DOHH2 (cell line): Measurements from ENCODE around the gene LMAN1.

Source experiments
- EZH2phosphoT487 ChIP-seq: fragments of 200-600 bp; sonication (generic); IDR thresholded peaks from 2 replicates; pipeline ENCODE4 v1.6.1; 2017; ENCODE audit warnings: borderline replicate concordance, mild to moderate bottlenecking, antibody characterized with exemption, low read length, moderate library complexity, mixed read lengths
- TF ChIP-seq, protein P1 (sequence below): fragments of 200-600 bp; sonication (generic); IDR thresholded peaks from one replicate; pipeline ENCODE4 v1.5.1; 2014; ENCODE audit warnings: antibody characterized with exemption, mild to moderate bottlenecking, low read depth, low read length; ENCODE audit not compliant: poor library complexity, severe bottlenecking

DNA sequence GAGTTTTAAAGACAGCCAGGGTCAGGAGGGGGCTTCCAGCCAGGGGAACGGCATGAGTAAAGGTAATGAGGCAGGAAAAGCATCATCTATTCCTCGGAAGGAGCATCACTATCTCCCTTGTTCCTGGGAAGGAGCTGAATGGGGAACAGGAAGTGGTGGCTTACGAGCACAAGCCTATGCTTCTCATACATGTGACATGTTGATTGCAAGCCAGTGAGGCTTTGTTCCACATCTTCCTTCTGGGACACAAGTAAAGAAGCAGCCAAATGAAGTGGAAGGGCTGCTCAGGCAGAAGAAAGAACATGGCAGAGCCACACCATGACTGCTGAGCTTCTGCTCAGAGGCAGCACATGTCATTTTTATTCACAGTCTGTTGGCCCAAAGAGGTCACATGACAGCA, 15.1 kb upstream of the LMAN1 start:
- TF ChIP-seq, protein P1, sequence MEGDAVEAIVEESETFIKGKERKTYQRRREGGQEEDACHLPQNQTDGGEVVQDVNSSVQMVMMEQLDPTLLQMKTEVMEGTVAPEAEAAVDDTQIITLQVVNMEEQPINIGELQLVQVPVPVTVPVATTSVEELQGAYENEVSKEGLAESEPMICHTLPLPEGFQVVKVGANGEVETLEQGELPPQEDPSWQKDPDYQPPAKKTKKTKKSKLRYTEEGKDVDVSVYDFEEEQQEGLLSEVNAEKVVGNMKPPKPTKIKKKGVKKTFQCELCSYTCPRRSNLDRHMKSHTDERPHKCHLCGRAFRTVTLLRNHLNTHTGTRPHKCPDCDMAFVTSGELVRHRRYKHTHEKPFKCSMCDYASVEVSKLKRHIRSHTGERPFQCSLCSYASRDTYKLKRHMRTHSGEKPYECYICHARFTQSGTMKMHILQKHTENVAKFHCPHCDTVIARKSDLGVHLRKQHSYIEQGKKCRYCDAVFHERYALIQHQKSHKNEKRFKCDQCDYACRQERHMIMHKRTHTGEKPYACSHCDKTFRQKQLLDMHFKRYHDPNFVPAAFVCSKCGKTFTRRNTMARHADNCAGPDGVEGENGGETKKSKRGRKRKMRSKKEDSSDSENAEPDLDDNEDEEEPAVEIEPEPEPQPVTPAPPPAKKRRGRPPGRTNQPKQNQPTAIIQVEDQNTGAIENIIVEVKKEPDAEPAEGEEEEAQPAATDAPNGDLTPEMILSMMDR = no peak
- TF ChIP-seq EZH2phosphoT487 = no peak
